Hepatocyte (in vitro differentiated cells): ENCODE results near the gene PLA2G4F.

Source experiments
- CTCF ChIP-seq: fragments of 200-600 bp; sonication (generic); IDR thresholded peaks from 2 replicates; pipeline ENCODE4 v1.5.1; 2016; ENCODE audit warnings: antibody characterized with exemption, mild to moderate bottlenecking; ENCODE audit not compliant: poor library complexity
- EZH2phosphoT487 ChIP-seq: fragments of 200-600 bp; sonication (generic); IDR thresholded peaks from one replicate; pipeline ENCODE4 v1.6.1; 2018; ENCODE audit warnings: antibody characterized with exemption, mild to moderate bottlenecking, low read depth, moderate library complexity; ENCODE audit not compliant: unreplicated experiment, severe bottlenecking

GRCh38 chr15:42198516-42198915 is 42.1 kb upstream of the PLA2G4F start:
- TF ChIP-seq CTCF (no peak), EZH2phosphoT487 (no peak)
